WTC11 (cell line): ENCODE results near the gene PPP1R16B. TPM values are rescaled to one million over a fixed set of nuclear protein-coding genes. Genes with fewer than 3 reads are reported as not detected.

Experiments
- ATAC-seq: fragments of 200-7000 bp; cut with Tn5 transposase; 2 replicates; pipeline ENCODE4 v1.10.0; 2021; ENCODE audit warnings: mild to moderate bottlenecking, moderate library complexity
- CTCF ChIA-PET: fragments of 300-600 bp; sonication (Branson Sonifier 250); formaldehyde crosslinking; loops from one replicate; lab custom pipeline; 2021; ENCODE audit warnings: antibody characterized with exemption; lab: Charles Lee
- POLR2A ChIA-PET: fragments of 350-600 bp; sonication (Branson Sonifier 250); formaldehyde crosslinking; loops from one replicate; lab custom pipeline; 2021; ENCODE audit warnings: antibody characterized with exemption; lab: Charles Lee
- DNase-seq: peaks from one replicate; pipeline ENCODE4 v3.0.0; 2021; ENCODE audit warnings: low spot score
- H3K27ac Mint-ChIP-seq: 2 replicates; pipeline ENCODE4 v1.8.0; 2021; ENCODE audit warnings: mixed read lengths
- H3K27me3 Mint-ChIP-seq: 2 replicates; pipeline ENCODE4 v1.8.0; 2021; ENCODE audit warnings: low read depth, mild to moderate bottlenecking, moderate library complexity, mixed read lengths
- H3K36me3 Mint-ChIP-seq: 2 replicates; pipeline ENCODE4 v1.8.0; 2021; ENCODE audit warnings: mixed read lengths
- H3K4me1 Mint-ChIP-seq: 2 replicates; pipeline ENCODE4 v1.8.0; 2022; ENCODE audit warnings: mixed read lengths
- H3K4me3 Mint-ChIP-seq: 2 replicates; pipeline ENCODE4 v1.8.0; 2021; ENCODE audit warnings: mild to moderate bottlenecking, moderate library complexity, mixed read lengths
- H3K9me3 Mint-ChIP-seq: 2 replicates; pipeline ENCODE4 v1.8.0; 2021; ENCODE audit warnings: mixed read lengths
- AFF4 ChIP-seq: sonication (generic); formaldehyde crosslinking; IDR thresholded peaks from 2 replicates; pipeline ENCODE4 v1.8.1; 2023; ENCODE audit warnings: mild to moderate bottlenecking, missing genetic modification reagents, borderline replicate concordance
- ATF6 ChIP-seq: sonication (generic); formaldehyde crosslinking; IDR thresholded peaks from 2 replicates; pipeline ENCODE4 v1.8.1; 2023; ENCODE audit warnings: mild to moderate bottlenecking, missing genetic modification reagents
- CREM ChIP-seq: sonication (generic); formaldehyde crosslinking; IDR thresholded peaks from 2 replicates; pipeline ENCODE4 v1.8.1; 2022; ENCODE audit warnings: mild to moderate bottlenecking, missing genetic modification reagents, moderate library complexity
- EMX1 ChIP-seq: fragments of 250-450 bp; sonication (Bioruptor Pico); IDR thresholded peaks from 2 replicates; pipeline ENCODE4 v1.8.0; 2021; ENCODE audit warnings: mild to moderate bottlenecking
- FOXP4 ChIP-seq: sonication (generic); formaldehyde crosslinking; IDR thresholded peaks from 2 replicates; pipeline ENCODE4 v1.8.0; 2022; ENCODE audit warnings: mild to moderate bottlenecking, missing genetic modification reagents
- IRF1 ChIP-seq: sonication (generic); formaldehyde crosslinking; IDR thresholded peaks from 2 replicates; pipeline ENCODE4 v1.8.0; 2023; ENCODE audit warnings: missing genetic modification reagents
- NR1H2 ChIP-seq: sonication (generic); formaldehyde crosslinking; IDR thresholded peaks from 2 replicates; pipeline ENCODE4 v1.9.0; 2021; ENCODE audit warnings: mild to moderate bottlenecking, moderate library complexity, missing genetic modification reagents
- NR3C1 ChIP-seq: sonication (generic); formaldehyde crosslinking; conservative IDR thresholded peaks from 2 replicates; pipeline ENCODE4 v1.8.1; 2023; ENCODE audit warnings: low read depth, mild to moderate bottlenecking, missing genetic modification reagents
- SMAD3 ChIP-seq: sonication (generic); formaldehyde crosslinking; IDR thresholded peaks from 2 replicates; pipeline ENCODE4 v1.8.0; 2022; ENCODE audit warnings: missing genetic modification reagents, mild to moderate bottlenecking, borderline replicate concordance
- TEAD4 ChIP-seq: sonication (generic); formaldehyde crosslinking; IDR thresholded peaks from 2 replicates; pipeline ENCODE4 v1.8.0; 2022; ENCODE audit warnings: mild to moderate bottlenecking, missing genetic modification reagents
- USF1 ChIP-seq: sonication (generic); formaldehyde crosslinking; IDR thresholded peaks from 2 replicates; pipeline ENCODE4 v1.8.0; 2022; ENCODE audit warnings: mild to moderate bottlenecking, missing genetic modification reagents
- ZBTB21 ChIP-seq: sonication (generic); formaldehyde crosslinking; IDR thresholded peaks from 2 replicates; pipeline ENCODE4 v1.8.1; 2023; ENCODE audit warnings: mild to moderate bottlenecking, missing genetic modification reagents, borderline replicate concordance
- ZBTB43 ChIP-seq: sonication (generic); formaldehyde crosslinking; IDR thresholded peaks from 2 replicates; pipeline ENCODE4 v1.8.1; 2023; ENCODE audit warnings: mild to moderate bottlenecking, missing genetic modification reagents
- ZNF121 ChIP-seq: sonication (generic); formaldehyde crosslinking; IDR thresholded peaks from 2 replicates; pipeline ENCODE4 v1.8.0; 2023; ENCODE audit warnings: missing genetic modification reagents
- ZNF396 ChIP-seq: fragments of 250-450 bp; sonication (Bioruptor Pico); IDR thresholded peaks from 2 replicates; pipeline ENCODE4 v1.8.0; 2021; ENCODE audit warnings: mild to moderate bottlenecking, moderate library complexity, borderline replicate concordance
- ZNF671 ChIP-seq: fragments of 250-450 bp; sonication (Bioruptor Pico); IDR thresholded peaks from 2 replicates; pipeline ENCODE4 v1.8.0; 2021; ENCODE audit warnings: mild to moderate bottlenecking
- total RNA-seq: library from RNA; stranded (reverse); gene quantifications from 3 replicates; pipeline ENCODE4 v1.2.3, GENCODE V29; 2021
- TF ChIP-seq, protein P1 (sequence below): sonication (generic); formaldehyde crosslinking; IDR thresholded peaks from 2 replicates; pipeline ENCODE4 v1.8.1; 2023; ENCODE audit warnings: mild to moderate bottlenecking, moderate library complexity, missing genetic modification reagents
- TF ChIP-seq, protein P2 (sequence below): fragments of 250-450 bp; sonication (Bioruptor Pico); IDR thresholded peaks from 2 replicates; pipeline ENCODE4 v1.8.0; 2021; ENCODE audit warnings: mild to moderate bottlenecking
- TF ChIP-seq, protein P3 (sequence below): sonication (generic); formaldehyde crosslinking; conservative IDR thresholded peaks from 2 replicates; pipeline ENCODE4 v1.8.1; 2022; ENCODE audit warnings: mild to moderate bottlenecking, missing genetic modification reagents
- TF ChIP-seq, protein P4 (sequence below): sonication (generic); formaldehyde crosslinking; IDR thresholded peaks from 2 replicates; pipeline ENCODE4 v1.8.1; 2022; ENCODE audit warnings: mild to moderate bottlenecking, moderate library complexity, missing genetic modification reagents

The PPP1R16B gene
- total RNA-seq, 1 experiment from 2014 or later, result 12.0 TPM

DNA sequence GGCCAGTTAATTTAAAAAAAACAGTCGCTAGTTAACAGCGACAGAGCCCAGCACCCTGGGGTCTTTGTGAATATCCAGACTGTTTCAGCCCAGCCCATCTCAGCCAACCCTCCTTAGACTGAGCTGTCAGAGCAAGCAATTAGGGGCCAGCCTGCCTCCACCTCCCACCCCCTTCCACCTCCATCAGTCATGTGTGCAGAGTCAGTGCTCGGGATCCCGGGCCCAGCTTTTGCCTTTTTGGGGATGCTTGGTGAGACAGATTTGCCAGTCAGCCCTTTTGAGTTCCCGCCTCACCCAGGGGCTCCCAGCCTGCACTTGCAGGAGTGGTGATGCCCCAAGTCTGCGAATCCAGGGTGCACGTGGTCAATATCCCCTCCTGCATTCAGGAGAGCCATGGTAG, 114.2 kb downstream of the PPP1R16B start (continued):
- TF ChIP-seq NR1H2 (CRISPR knock-in tag) (no peak), ZBTB43 (CRISPR knock-in tag) (no peak), USF1 (CRISPR knock-in tag) (no peak), ZNF671 (CRISPR knock-in tag) (no peak)
- TF ChIP-seq, protein P1, sequence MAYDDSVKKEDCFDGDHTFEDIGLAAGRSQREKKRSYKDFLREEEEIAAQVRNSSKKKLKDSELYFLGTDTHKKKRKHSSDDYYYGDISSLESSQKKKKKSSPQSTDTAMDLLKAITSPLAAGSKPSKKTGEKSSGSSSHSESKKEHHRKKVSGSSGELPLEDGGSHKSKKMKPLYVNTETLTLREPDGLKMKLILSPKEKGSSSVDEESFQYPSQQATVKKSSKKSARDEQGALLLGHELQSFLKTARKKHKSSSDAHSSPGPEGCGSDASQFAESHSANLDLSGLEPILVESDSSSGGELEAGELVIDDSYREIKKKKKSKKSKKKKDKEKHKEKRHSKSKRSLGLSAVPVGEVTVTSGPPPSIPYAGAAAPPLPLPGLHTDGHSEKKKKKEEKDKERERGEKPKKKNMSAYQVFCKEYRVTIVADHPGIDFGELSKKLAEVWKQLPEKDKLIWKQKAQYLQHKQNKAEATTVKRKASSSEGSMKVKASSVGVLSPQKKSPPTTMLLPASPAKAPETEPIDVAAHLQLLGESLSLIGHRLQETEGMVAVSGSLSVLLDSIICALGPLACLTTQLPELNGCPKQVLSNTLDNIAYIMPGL (CRISPR knock-in tag), result no peak

DNA sequence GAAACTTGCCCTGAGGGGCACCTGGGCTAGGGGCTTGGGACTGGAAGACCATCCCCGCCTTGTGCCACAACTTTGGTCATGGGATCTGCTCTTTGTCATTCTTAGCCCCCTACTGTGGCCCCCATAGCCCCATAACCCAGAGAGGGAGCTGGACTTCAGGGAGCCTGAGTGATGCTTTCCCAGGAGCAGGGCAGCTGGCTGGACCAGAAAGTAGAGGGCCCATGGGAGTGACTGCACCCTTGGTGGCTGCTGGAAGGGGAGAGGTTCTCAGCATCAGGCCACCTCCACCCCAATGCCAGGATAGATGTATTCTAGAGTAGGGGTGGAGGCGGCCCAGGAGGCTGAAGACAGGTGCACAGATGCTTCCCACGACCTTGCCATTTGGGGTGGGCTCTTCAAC, 114.9 kb downstream of the PPP1R16B start:
- Mint-ChIP-seq H3K27me3 (no peaks in the 10 kb centered on the region), H3K9me3 (no peaks in the 10 kb centered on the region), H3K36me3 (no peaks in the 10 kb centered on the region), H3K4me1 (no peaks in the 10 kb centered on the region), H3K4me3 (no peak overlapping the region), H3K27ac (no peak overlapping the region)
- POLR2A ChIA-PET, result interaction anchor here (0.6 kb wide), 1 partner anchor 126 kb away, joined by 5 read pairs; no protein-coding TSS in a partner anchor
- TF ChIP-seq TEAD4 (CRISPR knock-in tag) (no peak), ATF6 (CRISPR knock-in tag) (no peak), ZBTB21 (CRISPR knock-in tag) (no peak), NR3C1 (CRISPR knock-in tag) (no peak), IRF1 (CRISPR knock-in tag) (no peak), FOXP4 (CRISPR knock-in tag) (no peak), SMAD3 (CRISPR knock-in tag) (no peak), CREM (CRISPR knock-in tag) (no peak), ZNF121 (no peak), ZNF396 (no peak), EMX1 (no peak), AFF4 (CRISPR knock-in tag) (no peak)
- TF ChIP-seq, protein P2, sequence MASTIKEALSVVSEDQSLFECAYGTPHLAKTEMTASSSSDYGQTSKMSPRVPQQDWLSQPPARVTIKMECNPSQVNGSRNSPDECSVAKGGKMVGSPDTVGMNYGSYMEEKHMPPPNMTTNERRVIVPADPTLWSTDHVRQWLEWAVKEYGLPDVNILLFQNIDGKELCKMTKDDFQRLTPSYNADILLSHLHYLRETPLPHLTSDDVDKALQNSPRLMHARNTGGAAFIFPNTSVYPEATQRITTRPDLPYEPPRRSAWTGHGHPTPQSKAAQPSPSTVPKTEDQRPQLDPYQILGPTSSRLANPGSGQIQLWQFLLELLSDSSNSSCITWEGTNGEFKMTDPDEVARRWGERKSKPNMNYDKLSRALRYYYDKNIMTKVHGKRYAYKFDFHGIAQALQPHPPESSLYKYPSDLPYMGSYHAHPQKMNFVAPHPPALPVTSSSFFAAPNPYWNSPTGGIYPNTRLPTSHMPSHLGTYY (CRISPR knock-in tag), result no peak
- TF ChIP-seq, protein P3, sequence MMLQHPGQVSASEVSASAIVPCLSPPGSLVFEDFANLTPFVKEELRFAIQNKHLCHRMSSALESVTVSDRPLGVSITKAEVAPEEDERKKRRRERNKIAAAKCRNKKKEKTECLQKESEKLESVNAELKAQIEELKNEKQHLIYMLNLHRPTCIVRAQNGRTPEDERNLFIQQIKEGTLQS (CRISPR knock-in tag), result no peak
- TF ChIP-seq, protein P4, sequence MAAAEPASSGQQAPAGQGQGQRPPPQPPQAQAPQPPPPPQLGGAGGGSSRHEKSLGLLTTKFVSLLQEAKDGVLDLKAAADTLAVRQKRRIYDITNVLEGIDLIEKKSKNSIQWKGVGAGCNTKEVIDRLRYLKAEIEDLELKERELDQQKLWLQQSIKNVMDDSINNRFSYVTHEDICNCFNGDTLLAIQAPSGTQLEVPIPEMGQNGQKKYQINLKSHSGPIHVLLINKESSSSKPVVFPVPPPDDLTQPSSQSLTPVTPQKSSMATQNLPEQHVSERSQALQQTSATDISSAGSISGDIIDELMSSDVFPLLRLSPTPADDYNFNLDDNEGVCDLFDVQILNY (CRISPR knock-in tag), result no peak
- no peak for DNase-seq
- ATAC-seq, result no peak
- CTCF ChIA-PET, result no interaction called here
